Measurements from ENCODE around the gene UVSSA.

Gene UVSSA, protein sequence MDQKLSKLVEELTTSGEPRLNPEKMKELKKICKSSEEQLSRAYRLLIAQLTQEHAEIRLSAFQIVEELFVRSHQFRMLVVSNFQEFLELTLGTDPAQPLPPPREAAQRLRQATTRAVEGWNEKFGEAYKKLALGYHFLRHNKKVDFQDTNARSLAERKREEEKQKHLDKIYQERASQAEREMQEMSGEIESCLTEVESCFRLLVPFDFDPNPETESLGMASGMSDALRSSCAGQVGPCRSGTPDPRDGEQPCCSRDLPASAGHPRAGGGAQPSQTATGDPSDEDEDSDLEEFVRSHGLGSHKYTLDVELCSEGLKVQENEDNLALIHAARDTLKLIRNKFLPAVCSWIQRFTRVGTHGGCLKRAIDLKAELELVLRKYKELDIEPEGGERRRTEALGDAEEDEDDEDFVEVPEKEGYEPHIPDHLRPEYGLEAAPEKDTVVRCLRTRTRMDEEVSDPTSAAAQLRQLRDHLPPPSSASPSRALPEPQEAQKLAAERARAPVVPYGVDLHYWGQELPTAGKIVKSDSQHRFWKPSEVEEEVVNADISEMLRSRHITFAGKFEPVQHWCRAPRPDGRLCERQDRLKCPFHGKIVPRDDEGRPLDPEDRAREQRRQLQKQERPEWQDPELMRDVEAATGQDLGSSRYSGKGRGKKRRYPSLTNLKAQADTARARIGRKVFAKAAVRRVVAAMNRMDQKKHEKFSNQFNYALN

GRCh38 chr4:1346781-1347409 is at the start of gene UVSSA:
UVSSA (plus strand) TSS chr4:1347208; CDS start chr4:1348092, 884 bp downstream.
- peak; percentile 92 to 100 (median 100) for DNase-seq

DNA sequence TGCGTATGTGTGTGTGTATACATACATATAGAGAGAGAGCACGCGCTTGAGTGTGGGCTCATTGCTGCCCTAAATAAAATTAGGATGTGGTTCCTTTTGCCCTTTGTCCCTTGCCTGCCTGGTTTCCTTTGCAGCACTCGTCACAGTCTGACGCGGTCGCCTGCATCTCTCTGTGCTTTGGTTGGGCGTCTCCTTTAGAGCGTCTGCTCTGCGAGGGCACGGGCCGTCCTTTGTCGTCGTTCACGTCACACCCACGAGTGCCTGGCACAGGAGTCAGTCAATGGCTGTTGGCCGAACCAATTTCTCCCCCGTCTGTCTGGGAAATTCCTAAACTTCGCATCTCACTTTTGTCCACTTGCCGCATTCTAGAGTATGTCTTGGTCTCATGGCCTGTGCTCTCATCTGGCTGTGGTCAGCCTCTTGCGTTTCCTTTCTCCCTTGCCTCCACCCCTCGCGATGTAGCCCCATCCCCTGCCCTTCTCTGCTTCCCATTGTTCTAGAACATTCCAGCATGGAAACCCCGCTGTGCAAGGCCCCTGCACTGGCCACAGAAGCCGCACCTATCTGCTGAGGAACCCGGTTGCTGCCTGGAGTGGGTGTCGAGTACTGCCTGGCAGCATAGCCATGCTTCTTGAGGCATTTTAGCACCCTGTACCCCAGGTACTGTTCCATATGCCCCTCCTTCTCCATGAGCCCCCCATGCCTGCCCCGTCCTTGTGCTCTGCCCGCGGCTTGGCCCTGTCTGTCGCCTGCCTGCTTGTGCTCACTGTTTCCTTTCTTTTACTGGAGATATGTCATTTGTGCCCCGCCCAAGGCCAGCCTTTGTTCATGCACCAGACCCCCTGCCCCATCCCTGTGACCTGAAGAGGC is 49.3 kb upstream of the UVSSA start:
- DNase-seq, result no peak

DNA sequence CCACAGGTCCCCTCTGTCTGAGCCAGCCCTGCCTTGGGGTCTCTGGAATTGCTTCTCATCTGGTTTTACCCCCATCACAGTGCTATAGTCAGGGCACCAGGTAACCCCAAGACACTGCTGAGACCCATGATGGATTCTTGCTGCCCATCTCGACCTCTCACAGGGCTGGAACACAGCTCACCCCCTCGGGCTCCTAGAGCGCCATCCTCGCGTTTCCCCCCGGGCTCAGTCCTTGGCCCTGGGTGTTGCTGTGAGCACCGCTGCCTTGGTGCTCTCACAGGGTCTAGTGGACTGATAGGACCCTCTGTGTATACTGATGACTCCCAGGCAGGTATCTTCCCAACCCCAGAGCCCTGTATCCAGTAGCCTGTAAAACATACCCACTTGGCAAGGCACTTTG is 48.5 kb upstream of the UVSSA start:
- DNase-seq, result no peak

DNA sequence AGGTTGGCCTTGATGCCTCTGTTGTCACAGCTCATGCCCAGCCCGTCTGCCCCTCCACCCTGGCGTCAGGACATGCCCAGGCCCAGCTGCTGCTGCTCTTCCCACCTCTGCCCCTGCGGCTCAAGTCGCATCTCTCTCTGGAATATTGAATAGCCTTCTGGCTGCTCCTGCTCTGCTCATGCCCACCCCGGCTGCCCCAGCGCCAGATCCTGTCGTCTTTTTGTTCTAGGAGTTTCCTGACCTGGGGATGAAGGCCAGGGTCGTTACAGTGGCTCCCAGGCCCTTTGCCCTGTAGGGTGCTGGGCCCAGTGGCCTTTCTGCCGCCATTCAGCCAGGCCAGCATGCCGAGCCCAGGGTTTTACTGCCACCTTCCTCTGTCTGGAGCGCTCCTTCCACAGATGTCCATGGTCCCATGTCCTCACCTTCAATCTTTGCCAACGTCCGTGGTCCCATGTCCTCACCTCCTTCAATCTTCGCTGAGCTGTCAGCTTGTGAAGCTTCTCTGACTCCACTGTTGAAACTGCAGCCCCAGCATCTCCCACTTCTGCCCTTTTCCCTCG is 47.6 kb upstream of the UVSSA start:
- DNase-seq, result no peak

- DNase-seq, result peak in 19 of 51 donors; percentile 5 to 79 (median 18)
Observed at GRCh38 chr4:1300466-1301455, 46.2 kb upstream of the UVSSA start.

GRCh38 chr4:1302159-1302558 is 44.8 kb upstream of the UVSSA start:
- DNase-seq, result no peak

DNA sequence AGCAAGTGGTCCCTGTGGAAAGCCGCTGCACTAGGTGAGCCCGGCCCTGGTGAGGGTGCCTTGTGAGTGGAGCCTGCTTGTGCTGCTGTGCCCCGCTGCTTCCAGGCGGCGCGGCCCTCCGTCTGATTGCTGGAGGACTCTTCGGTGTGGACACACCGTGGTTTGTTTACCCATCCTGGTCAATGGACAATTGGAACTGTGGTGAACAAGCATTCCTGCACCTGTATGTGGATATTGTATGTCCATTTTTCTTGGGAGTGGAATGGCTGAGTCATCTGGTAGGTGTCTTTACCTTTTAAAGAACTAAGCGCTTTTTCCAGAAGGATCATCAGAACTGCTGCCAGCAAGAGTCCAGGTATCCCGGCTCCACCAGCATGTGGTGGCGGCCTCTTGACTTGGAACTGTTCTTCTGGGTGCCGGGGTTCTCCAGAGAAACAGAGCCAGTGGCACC is 41.7 kb upstream of the UVSSA start:
- DNase-seq, result no peak

GRCh38 chr4:1305781-1306455 is 41.1 kb upstream of the UVSSA start:
- no peak for DNase-seq

DNA sequence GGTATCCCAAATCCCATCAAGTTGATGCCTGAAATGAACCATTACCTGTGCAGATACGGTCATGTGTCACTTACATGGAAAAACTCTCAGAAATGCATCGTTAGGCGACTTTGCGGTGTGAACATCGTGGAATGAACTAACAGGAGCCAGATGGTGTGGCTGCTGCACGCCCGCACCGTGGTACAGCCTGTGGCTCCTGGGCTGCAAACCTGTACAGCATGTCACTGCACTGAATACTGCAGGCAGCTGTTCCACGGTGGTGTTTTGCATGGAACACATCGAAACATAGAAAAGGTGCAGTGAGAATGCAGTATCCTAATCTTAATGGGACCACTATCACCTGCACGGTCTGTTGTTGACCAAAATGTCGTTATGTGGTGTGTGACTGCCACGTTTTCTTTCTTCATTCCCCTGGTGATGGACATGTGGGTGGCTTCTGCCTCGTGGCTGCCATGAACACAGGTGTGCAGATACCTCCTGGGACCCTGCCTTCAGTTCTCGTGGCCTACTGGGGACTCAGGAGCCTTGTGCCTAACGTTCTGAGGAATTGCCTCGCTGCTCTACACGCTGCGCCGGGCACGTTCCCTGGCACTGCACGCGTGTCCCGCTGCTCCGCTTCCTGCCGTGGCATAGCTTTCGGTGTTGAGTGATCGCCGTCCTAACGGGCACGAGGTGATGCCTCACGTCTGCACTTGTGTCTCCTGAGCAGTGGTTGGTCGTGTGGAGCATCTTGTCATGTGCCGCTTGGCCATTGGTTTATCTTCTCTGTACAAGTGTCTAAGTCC is 38.9 kb upstream of the UVSSA start:
- no peak for DNase-seq

DNA sequence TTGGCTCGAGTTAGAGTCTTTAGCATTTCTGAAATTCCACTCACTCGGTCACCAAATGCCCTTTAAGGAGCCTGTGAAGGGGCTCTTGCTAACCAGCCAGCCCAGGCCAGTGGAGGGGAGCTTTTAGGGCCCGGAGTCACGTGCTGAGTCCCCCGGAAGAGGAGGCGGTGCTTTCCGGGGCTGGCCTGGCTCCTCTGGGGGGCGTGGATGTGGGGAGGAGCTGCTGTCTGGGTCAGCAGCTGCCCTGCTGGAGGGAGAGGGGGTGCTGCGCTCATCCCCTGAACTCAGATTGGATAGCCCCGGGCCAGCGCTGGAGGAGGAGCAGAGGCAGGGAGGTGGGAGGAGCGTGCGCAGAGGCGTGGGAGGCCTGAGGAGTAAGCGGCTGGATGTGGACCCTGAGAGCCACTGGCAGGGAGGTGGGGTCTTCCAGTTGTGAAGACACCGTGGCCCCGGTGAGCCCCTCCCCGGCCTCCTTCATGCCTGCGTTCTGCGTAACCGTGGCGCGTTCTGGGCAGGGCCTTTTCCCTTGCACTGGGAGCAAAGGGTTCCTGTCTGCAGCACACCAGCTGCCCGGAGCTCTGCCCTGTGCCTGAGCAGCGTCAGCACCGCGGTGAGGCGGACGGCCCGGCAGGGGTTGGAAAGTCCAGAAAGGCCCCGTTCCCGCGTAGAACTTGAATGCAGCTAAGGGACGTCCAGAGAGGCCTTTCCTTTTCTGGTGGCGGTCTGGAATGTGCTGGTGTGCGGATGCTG is 37.6 kb upstream of the UVSSA start:
- peak; percentile 16 to 93 (median 80) for DNase-seq

GRCh38 chr4:1310031-1310795 is 36.8 kb upstream of the UVSSA start:
- DNase-seq, result no peak

GRCh38 chr4:1310796-1311631 is 36.0 kb upstream of the UVSSA start:
- no peak for DNase-seq

DNA sequence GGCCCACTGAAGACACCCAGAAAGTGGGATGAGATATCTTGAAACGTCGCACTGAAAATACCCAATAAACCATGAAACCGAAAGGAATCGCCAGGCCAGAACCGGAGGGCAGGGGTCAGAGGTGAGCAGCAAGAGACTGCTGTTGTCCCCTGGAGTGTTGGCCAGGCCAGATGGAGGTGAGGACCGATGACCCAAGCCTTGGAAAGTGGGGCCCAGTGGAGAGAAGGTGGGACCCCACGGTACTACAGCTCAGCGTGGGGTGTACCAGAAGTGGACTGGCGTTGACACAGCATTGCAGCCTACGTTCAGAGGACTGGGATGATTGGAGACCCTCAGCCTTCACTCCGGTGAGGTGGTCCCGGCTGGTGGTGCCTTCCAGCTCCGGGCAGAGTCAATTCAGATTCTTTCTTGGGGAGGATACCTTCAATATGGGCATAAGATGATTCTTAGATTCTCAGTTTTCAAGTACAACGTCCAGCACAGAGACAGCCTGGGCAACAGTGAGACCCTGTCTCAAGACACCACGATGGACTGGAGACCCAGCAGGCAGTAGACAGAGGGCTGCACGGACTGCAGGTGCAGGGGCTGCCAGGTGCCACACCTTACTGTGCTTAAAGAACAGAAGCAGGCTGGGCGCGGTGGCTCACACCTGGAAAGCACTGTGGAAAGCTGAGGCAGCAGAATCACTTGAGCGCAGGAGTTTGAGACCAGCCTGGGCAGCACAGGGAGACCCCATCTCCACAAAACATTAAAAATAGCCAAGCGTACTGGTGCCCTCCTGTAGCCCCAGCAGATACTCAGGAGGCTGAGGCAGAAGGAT is 34.0 kb upstream of the UVSSA start:
- DNase-seq, result no peak

DNA sequence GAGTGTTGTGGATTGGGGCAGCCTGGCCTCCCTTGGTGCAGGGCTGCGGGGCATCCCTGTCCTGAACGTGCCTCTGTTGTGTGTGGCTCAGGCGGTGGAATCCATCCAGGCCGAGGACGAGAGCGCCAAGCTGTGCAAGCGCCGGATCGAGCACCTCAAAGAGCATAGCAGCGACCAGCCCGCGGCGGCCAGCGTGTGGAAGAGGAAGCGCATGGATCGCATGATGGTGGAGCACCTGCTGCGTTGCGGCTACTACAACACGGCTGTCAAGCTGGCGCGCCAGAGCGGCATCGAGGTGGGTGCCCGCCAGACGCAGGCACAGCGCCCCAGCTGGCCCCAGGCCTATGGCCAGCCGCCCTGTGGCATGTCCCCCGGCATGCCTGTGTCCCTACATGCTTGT is 31.7 kb upstream of the UVSSA start:
- no peak for DNase-seq
